Measurements from ENCODE around the gene CYP4F22.

DNA sequence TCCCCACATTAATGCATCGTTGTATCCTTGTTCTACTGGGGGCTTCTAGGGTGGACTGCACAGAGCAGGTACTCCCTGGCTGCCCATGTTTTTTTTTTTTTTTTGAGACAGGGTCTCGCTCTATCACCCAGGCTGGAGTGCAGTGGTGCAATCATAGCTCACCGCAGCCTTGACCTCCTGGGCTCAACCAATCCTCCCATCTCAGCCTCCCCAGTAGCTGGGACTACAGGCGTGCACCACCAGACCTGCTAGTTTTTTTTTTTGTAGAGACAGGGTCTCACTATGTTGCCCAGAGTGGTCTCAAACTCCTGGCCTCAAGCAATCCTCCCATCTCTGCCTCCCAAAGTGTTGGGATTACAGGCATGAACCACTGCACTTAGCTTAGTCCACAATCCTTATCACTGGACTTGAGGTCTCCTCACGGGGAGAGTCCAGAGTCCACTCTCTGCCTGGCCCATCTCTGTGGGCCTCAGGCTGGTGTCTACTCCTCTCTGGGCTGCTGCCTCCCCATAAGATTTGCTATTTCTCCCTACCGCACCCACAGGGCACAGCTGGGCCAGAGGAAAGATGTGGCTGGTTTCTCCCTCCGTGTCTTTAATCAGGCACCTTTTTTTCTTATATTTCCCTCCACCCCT lies 56.3 kb downstream of the CYP4F22 start:
- TF ChIP-seq CTCF (conservative IDR thresholded peaks at IDR 0.05; ENCODE audit: low read length) (no peak), EZH2phosphoT487 (IDR thresholded peaks at IDR 0.05; ENCODE audit: borderline replicate concordance, low read depth, low read length) (no peak)
